Measurements from ENCODE around the gene IGSF9. TPM values are rescaled to one million over a fixed set of nuclear protein-coding genes. Genes with fewer than 3 reads are reported as not detected.
A peak's percentile ranks its signal among the peaks of the same experiment; 100 is the strongest.

Gene IGSF9
- total RNA-seq, 1 experiment from 2014 or later, result 21.2 TPM

DNA sequence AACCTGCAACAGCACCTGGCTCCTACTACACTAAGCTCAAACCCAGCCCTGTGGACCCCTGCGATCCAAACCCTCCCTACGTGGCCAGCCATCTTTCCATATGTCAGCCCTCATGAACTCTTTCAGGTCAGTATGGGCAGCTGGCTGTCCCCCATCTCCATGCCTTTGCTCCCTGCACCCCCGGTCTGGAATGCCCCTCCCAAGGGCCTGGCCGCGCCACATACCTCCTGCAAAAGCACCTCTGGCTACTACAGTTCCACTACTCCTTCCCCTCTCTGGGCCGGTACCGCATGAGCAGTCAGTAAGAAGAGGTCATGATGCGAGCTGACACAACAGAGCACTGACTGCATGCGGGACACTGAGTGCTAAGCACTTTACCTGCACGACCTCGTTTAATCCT, 10.1 kb downstream of the IGSF9 start:
- TF ChIP-seq, protein P1, sequence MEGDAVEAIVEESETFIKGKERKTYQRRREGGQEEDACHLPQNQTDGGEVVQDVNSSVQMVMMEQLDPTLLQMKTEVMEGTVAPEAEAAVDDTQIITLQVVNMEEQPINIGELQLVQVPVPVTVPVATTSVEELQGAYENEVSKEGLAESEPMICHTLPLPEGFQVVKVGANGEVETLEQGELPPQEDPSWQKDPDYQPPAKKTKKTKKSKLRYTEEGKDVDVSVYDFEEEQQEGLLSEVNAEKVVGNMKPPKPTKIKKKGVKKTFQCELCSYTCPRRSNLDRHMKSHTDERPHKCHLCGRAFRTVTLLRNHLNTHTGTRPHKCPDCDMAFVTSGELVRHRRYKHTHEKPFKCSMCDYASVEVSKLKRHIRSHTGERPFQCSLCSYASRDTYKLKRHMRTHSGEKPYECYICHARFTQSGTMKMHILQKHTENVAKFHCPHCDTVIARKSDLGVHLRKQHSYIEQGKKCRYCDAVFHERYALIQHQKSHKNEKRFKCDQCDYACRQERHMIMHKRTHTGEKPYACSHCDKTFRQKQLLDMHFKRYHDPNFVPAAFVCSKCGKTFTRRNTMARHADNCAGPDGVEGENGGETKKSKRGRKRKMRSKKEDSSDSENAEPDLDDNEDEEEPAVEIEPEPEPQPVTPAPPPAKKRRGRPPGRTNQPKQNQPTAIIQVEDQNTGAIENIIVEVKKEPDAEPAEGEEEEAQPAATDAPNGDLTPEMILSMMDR (IDR thresholded peaks at IDR 0.05; ENCODE audit: insufficient read depth in 1 of 2, low read depth in 1 of 2, low read length in 1 of 2, severe bottlenecking in 1 of 2, unreplicated experiment in 1 of 2), result no peak
- intact Hi-C loops (cut with micrococcal nuclease; ENCODE audit: unreplicated experiment), result loop anchor here (10.0 kb wide), 1 partner anchor 149 kb away; the partner anchor contains the start of gene KCNJ9
- Mint-ChIP-seq H3K27me3 (ENCODE audit: insufficient read depth, unreplicated experiment) (no peaks in the 10 kb centered on the region), H3K27ac (ENCODE audit: unreplicated experiment) (no peak overlapping the region), H3K36me3 (ENCODE audit: insufficient read depth, unreplicated experiment) (peaks cover 20% of the 10 kb centered on the region), H3K4me1 (ENCODE audit: low read depth, unreplicated experiment) (peaks cover 44% of the 10 kb centered on the region), H3K9me3 (ENCODE audit: unreplicated experiment) (no peaks in the 10 kb centered on the region), H3K4me3 (ENCODE audit: unreplicated experiment) (no peak overlapping the region)
- H3K4me3 ChIP-seq (ENCODE audit: low read depth, low read length), result no peak overlapping the region
- ChIA-PET CTCF (interaction anchor here (1.0 to 10.1 kb wide), 2 partner anchors 11 to 70 kb away, joined by 3 to 129 read pairs; no protein-coding TSS in a partner anchor), POLR2A (interaction anchor here (0.6 kb wide), 1 partner anchor 10 kb away, joined by 3 read pairs; the partner anchor contains the start of gene TAGLN2)
- no peak for DNase-seq
- H3K36me3 ChIP-seq (ENCODE audit: control insufficient read depth, insufficient read depth, low read length), result peaks cover 6% of the 10 kb centered on the region
- no TSS peak for BruUV-seq (replicated peaks)
- peaks cover 55% of the 10 kb centered on the region for H3K4me1 ChIP-seq
- H3K27me3 ChIP-seq (replicated peaks; ENCODE audit: control insufficient read depth, insufficient read depth, low read length), result no peaks in the 10 kb centered on the region
- H3K9me3 ChIP-seq, result no peaks in the 10 kb centered on the region

DNA sequence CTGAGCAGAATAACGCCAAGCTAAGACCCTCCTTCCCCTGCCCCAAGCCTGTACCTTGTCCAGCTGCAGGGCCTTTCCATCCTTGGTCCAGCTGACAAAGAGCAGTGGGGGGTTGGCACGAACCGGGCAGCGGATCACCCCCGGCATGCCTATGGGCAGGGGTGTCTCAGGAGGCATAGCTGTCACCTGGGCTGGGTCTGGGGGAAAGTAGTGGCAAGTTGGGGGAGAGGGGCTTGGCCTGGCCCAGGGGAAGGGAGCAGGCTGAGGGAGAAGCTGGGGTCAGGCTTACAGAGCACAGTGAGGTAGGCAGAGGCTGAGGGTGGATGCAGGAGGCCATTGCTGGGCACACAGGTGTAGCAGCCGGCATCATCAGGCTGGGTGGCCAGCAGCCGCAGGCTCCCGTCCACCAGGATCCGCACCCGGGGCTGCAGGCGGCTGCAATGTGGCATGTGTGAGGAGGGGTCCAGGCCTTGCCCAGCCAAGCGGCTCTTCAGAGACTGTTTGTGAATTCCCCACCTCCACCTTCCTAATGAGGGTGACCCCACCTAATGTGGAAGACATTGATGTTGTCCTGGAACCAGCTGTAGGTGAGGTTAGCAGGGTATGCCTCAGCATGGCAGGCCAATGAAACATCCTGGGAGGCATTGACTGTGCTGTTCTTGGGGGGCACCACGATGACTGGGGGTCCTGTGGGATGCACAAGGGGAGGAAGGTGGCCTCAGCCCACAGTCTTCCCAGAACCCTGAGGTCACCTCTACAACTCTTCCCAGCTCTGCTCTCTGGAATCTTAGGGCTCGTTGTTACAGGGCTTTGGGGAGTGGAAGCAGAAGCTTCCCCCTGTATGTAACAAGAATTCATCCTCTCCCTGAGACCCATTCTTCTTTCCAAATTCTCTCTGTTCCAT, 11.0 kb downstream of the IGSF9 start:
- no peak for DNase-seq
- Histone ChIP-seq H3K4me3 (ENCODE audit: low read depth, low read length) (no peak overlapping the region), H3K36me3 (ENCODE audit: control insufficient read depth, insufficient read depth, low read length) (peaks cover 6% of the 10 kb centered on the region), H3K27me3 (replicated peaks; ENCODE audit: control insufficient read depth, insufficient read depth, low read length) (no peaks in the 10 kb centered on the region), H3K4me1 (peaks cover 45% of the 10 kb centered on the region), H3K9me3 (no peaks in the 10 kb centered on the region)
- BruUV-seq (replicated peaks), result no TSS peak
- TF ChIP-seq, protein P1 (IDR thresholded peaks at IDR 0.05; ENCODE audit: insufficient read depth in 1 of 2, low read depth in 1 of 2, low read length in 1 of 2, severe bottlenecking in 1 of 2, unreplicated experiment in 1 of 2), result no peak
- Mint-ChIP-seq H3K9me3 (ENCODE audit: unreplicated experiment) (no peaks in the 10 kb centered on the region), H3K4me3 (ENCODE audit: unreplicated experiment) (no peak overlapping the region), H3K4me1 (ENCODE audit: low read depth, unreplicated experiment) (peaks cover 35% of the 10 kb centered on the region), H3K27me3 (ENCODE audit: insufficient read depth, unreplicated experiment) (no peaks in the 10 kb centered on the region), H3K27ac (ENCODE audit: unreplicated experiment) (no peak overlapping the region), H3K36me3 (ENCODE audit: insufficient read depth, unreplicated experiment) (peaks cover 24% of the 10 kb centered on the region)
- ChIA-PET CTCF (interaction anchor here (0.9 to 10.1 kb wide), 4 partner anchors 10 to 71 kb away, joined by 3 to 129 read pairs (median 4); partner anchors contain the start of genes IGSF9 and TAGLN2), POLR2A (interaction anchor here (0.6 kb wide), 1 partner anchor 9 kb away, joined by 3 read pairs; the partner anchor contains the start of gene TAGLN2)
- intact Hi-C loops (cut with micrococcal nuclease; ENCODE audit: unreplicated experiment), result loop anchor here (10.0 kb wide), 1 partner anchor 150 kb away; the partner anchor contains the start of gene KCNJ9

DNA sequence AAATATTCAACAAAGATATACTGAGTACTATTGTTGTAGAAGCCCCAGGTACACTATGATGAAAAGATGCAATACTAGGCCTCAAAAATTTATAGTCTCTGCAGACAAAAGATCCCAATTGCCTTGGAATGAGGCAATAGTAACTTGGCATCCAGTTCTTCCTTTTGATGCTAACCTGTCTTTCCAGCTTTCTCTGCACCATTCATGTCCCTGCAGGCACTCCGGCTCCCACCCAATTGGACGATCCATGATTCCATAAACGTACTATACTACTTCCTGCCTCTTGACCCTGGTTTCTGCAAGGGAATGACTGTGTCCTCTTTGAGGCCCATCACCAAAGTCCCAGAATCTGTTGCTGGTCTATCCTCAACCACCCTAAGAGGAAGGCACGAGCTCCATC, 12.1 kb downstream of the IGSF9 start:
- Histone ChIP-seq H3K4me3 (ENCODE audit: low read depth, low read length) (no peak overlapping the region), H3K9me3 (no peaks in the 10 kb centered on the region), H3K36me3 (ENCODE audit: control insufficient read depth, insufficient read depth, low read length) (peaks cover 6% of the 10 kb centered on the region), H3K4me1 (peaks cover 35% of the 10 kb centered on the region), H3K27me3 (replicated peaks; ENCODE audit: control insufficient read depth, insufficient read depth, low read length) (no peaks in the 10 kb centered on the region)
- POLR2A ChIA-PET, result no interaction called here
- Mint-ChIP-seq H3K9me3 (ENCODE audit: unreplicated experiment) (no peaks in the 10 kb centered on the region), H3K4me3 (ENCODE audit: unreplicated experiment) (peak overlapping the region; percentile 9), H3K4me1 (ENCODE audit: low read depth, unreplicated experiment) (peaks cover 25% of the 10 kb centered on the region), H3K36me3 (ENCODE audit: insufficient read depth, unreplicated experiment) (peaks cover 26% of the 10 kb centered on the region), H3K27ac (ENCODE audit: unreplicated experiment) (no peak overlapping the region), H3K27me3 (ENCODE audit: insufficient read depth, unreplicated experiment) (no peaks in the 10 kb centered on the region)
- CTCF ChIA-PET, result interaction anchor here (0.6 to 10.1 kb wide), 3 partner anchors 9 to 237 kb away, joined by 3 to 129 read pairs (median 4); partner anchors contain the start of gene TAGLN2
- intact Hi-C loops (cut with micrococcal nuclease; ENCODE audit: unreplicated experiment), result loop anchor here (1.0 to 10.0 kb wide), 3 partner anchors 8 to 151 kb away; partner anchors contain the start of genes KCNJ9 and TAGLN2
- no peak for DNase-seq
- no TSS peak for BruUV-seq (replicated peaks)
- TF ChIP-seq, protein P1 (IDR thresholded peaks at IDR 0.05; ENCODE audit: insufficient read depth in 1 of 2, low read depth in 1 of 2, low read length in 1 of 2, severe bottlenecking in 1 of 2, unreplicated experiment in 1 of 2), result no peak

Measured in Caco-2 (cell line).